Progenitor cell of endocrine pancreas (in vitro differentiated cells): ENCODE measurements around the gene MX2. TPM values are rescaled to one million over a fixed set of nuclear protein-coding genes. Genes with fewer than 3 reads are reported as not detected.

ENCODE experiments used
- DNase-seq: peaks from one replicate; pipeline ENCODE4 v3.0.0; 2021; ENCODE audit warnings: low spot score; ENCODE audit not compliant: unreplicated experiment
- H3K27ac Mint-ChIP-seq: 2 replicates; pipeline ENCODE4 v1.8.0; 2021; ENCODE audit warnings: mild to moderate bottlenecking, moderate library complexity, mixed read lengths
- H3K27me3 Mint-ChIP-seq: 2 replicates; pipeline ENCODE4 v1.8.0; 2021; ENCODE audit warnings: mixed read lengths
- H3K36me3 Mint-ChIP-seq: 2 replicates; pipeline ENCODE4 v1.8.0; 2022; ENCODE audit warnings: mixed read lengths; ENCODE audit not compliant: insufficient read depth
- H3K4me1 Mint-ChIP-seq: 2 replicates; pipeline ENCODE4 v1.8.0; 2021; ENCODE audit warnings: low read depth, mixed read lengths
- H3K4me3 Mint-ChIP-seq: 2 replicates; pipeline ENCODE4 v1.8.0; 2021; ENCODE audit warnings: low read depth, mild to moderate bottlenecking, moderate library complexity, mixed read lengths
- H3K9me3 Mint-ChIP-seq: 2 replicates; pipeline ENCODE4 v1.8.0; 2021; ENCODE audit warnings: low read depth, mixed read lengths
- CTCF ChIP-seq: fragments of 200-600 bp; sonication (generic); IDR thresholded peaks from one replicate; pipeline ENCODE4 v1.5.0; 2021; ENCODE audit warnings: antibody characterized with exemption, mild to moderate bottlenecking; ENCODE audit not compliant: unreplicated experiment
- total RNA-seq: library from RNA; stranded (reverse); gene quantifications from 2 replicates; pipeline ENCODE4 v1.2.1, GENCODE V29; 2021

The MX2 gene
- total RNA-seq, 1 donor from 2014 or later, result 0.86 TPM

GRCh38 chr21:41427556-41427955, 65.7 kb downstream of the MX2 start:
- H3K27me3 Mint-ChIP-seq, result peaks cover 46% of the 10 kb centered on the region
- H3K4me1 Mint-ChIP-seq, result no peaks in the 10 kb centered on the region
- no peaks in the 10 kb centered on the region for H3K9me3 Mint-ChIP-seq
- no peak overlapping the region for H3K27ac Mint-ChIP-seq
- no peak for TF ChIP-seq CTCF
- H3K36me3 Mint-ChIP-seq, result no peaks in the 10 kb centered on the region
- no peak overlapping the region for H3K4me3 Mint-ChIP-seq
- DNase-seq, result no peak

GRCh38 chr21:41428311-41428710, 66.5 kb downstream of the MX2 start:
- Mint-ChIP-seq H3K4me3 (no peak overlapping the region), H3K9me3 (no peaks in the 10 kb centered on the region), H3K27me3 (peaks cover 46% of the 10 kb centered on the region), H3K36me3 (no peaks in the 10 kb centered on the region), H3K27ac (no peak overlapping the region), H3K4me1 (no peaks in the 10 kb centered on the region)
- no peak for TF ChIP-seq CTCF
- DNase-seq, result no peak

GRCh38 chr21:41428847-41429246, 67.0 kb downstream of the MX2 start:
- Mint-ChIP-seq H3K4me3 (no peak overlapping the region), H3K27me3 (peaks cover 46% of the 10 kb centered on the region), H3K36me3 (no peaks in the 10 kb centered on the region), H3K4me1 (no peaks in the 10 kb centered on the region), H3K27ac (no peak overlapping the region), H3K9me3 (no peaks in the 10 kb centered on the region)
- no peak for DNase-seq
- no peak for TF ChIP-seq CTCF

- TF ChIP-seq CTCF, result no peak
- no peaks in the 10 kb centered on the region for H3K4me1 Mint-ChIP-seq
- no peak overlapping the region for H3K27ac Mint-ChIP-seq
- no peak for DNase-seq
- H3K36me3 Mint-ChIP-seq, result no peaks in the 10 kb centered on the region
- H3K27me3 Mint-ChIP-seq, result peaks cover 46% of the 10 kb centered on the region
- peaks cover under 1% of the 10 kb centered on the region for H3K9me3 Mint-ChIP-seq
- H3K4me3 Mint-ChIP-seq, result no peak overlapping the region
Observed at GRCh38 chr21:41429305-41429704, 67.5 kb downstream of the MX2 start.

- no peaks in the 10 kb centered on the region for H3K4me1 Mint-ChIP-seq
- peaks cover 39% of the 10 kb centered on the region for H3K27me3 Mint-ChIP-seq
- H3K36me3 Mint-ChIP-seq, result peaks cover 1% of the 10 kb centered on the region
- DNase-seq, result no peak
- peaks cover 6% of the 10 kb centered on the region for H3K9me3 Mint-ChIP-seq
- no peak for TF ChIP-seq CTCF
- no peak overlapping the region for H3K27ac Mint-ChIP-seq
- no peak overlapping the region for H3K4me3 Mint-ChIP-seq
Observed at GRCh38 chr21:41429925-41430491, 68.2 kb downstream of the MX2 start.
